HepG2 (cell line): Measurements from ENCODE around the gene GGA1.
A peak's percentile ranks its signal among the peaks of the same experiment; 100 is the strongest.

Experiments used
- ATF7-NPFF ChIP-seq: sonication (generic); formaldehyde crosslinking; IDR thresholded peaks from 2 replicates; pipeline ENCODE4 v1.8.1; 2023; ENCODE audit warnings: mild to moderate bottlenecking, low read depth, missing genetic modification reagents, moderate library complexity
- EP300 ChIP-seq, 3 experiments: sonication (generic) in 1 of 3; formaldehyde crosslinking in 1 of 3; IDR thresholded peaks; 2 replicates each; pipeline versions ENCODE4 v1.5.1 to v1.6.1; 2011 to 2020; ENCODE audit warnings: low read depth in 2 of 3, low read length in 2 of 3, borderline replicate concordance in 1 of 3, improper control_type of control experiment in 1 of 3, mild to moderate bottlenecking in 1 of 3, missing genetic modification reagents in 1 of 3, moderate library complexity in 1 of 3
- PRDM15 ChIP-seq: sonication (generic); formaldehyde crosslinking; IDR thresholded peaks from 2 replicates; pipeline ENCODE4 v1.4.0; 2020; ENCODE audit warnings: missing genetic modification reagents
- ZZZ3 ChIP-seq: sonication (generic); formaldehyde crosslinking; IDR thresholded peaks from 2 replicates; pipeline ENCODE4 v1.4.0; 2020; ENCODE audit warnings: missing genetic modification reagents, mild to moderate bottlenecking, borderline replicate concordance

DNA sequence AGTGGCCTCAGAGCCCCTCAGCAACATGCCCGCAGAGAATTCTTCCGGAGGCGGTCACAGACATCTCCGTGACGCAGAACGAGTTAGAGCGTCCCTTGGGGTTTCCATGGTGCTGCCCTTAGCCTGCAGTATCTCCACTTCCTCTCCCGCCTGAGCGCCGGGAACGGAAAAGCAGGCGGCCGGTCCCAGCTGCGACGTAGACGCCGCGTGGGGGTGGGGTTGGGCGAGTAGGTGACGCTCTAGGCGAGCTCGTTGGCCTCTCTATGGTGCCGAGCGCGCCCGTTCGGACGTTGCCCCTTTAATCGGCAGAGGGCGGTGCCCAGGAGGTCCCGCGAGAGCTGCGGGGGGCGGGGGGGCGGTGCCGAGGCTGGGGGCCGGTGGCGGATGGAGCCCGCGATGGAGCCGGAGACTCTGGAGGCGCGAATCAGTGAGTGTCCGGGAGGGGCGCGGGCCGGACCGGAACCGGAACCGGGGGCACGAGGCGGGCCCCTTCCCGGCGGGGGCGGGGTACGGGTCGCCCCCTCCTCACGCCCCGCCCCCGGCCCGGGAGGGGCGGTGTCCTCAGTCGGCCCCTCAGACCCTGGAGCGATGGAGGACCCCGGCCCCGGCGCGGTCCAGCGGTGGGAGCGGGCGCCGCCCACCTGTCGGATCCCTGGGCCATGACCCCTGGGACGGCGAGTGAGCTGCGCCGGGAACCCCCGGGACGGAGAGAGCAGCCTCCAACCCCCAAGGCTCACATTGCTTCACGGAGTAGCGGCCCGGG is at the start of gene GGA1:
- TF ChIP-seq ATF7-NPFF (CRISPR knock-in tag) (no peak; the same call in 1 of the 2 replicates), ZZZ3 (CRISPR knock-in tag) (0 out of 2 replicates have a peak, but pooled peaks have one; percentile 45), PRDM15 (CRISPR knock-in tag) (peak; percentile 47; the same call in 1 of the 2 replicates), EP300 (IDR thresholded peaks at IDR 0.05; ENCODE audit: low read depth in 2 of 2, low read length in 2 of 2) (no peak; a peak in 1 of 4 replicates), EP300 (CRISPR knock-in tag; IDR thresholded peaks at IDR 0.05; ENCODE audit: borderline replicate concordance) (no peak; the same call in 1 of the 2 replicates)
